ENCODE data around the gene PLCB4. TPM values are rescaled to one million over a fixed set of nuclear protein-coding genes. Genes with fewer than 3 reads are reported as not detected.

Gene PLCB4
- total RNA-seq, 1 experiment from 2014 or later, result 10.1 TPM

- Histone ChIP-seq H3K9me3 (ENCODE audit: control insufficient read depth, low read depth, low read length) (no peaks in the 10 kb centered on the region), H2BK15ac (ENCODE audit: low read depth, low read length) (no peak overlapping the region), H2BK20ac (ENCODE audit: low read depth, low read length, poor library complexity, severe bottlenecking) (no peak overlapping the region), H3K4me2 (ENCODE audit: insufficient read depth, insufficient read length, low read length) (no peak overlapping the region), H4K20me1 (ENCODE audit: control insufficient read depth, insufficient read depth, insufficient read length) (no peaks in the 10 kb centered on the region), H3K56ac (ENCODE audit: insufficient read length, low read depth, low read length) (no peak overlapping the region), H3K23me2 (ENCODE audit: insufficient read length, low read depth, low read length, poor library complexity, severe bottlenecking) (no peaks in the 10 kb centered on the region), H3K79me1 (ENCODE audit: insufficient read depth, low read depth, low read length, poor library complexity, severe bottlenecking) (no peaks in the 10 kb centered on the region), H3K27me3 (ENCODE audit: insufficient read depth, low read length) (no peaks in the 10 kb centered on the region), H3K9ac (ENCODE audit: extremely low read depth, insufficient read length, low read length) (no peak overlapping the region), H2AK5ac (ENCODE audit: insufficient read length, low read length) (no peak overlapping the region), H3K14ac (ENCODE audit: insufficient read depth, low read length) (no peak overlapping the region), H3K27ac (ENCODE audit: insufficient read length, low read depth, low read length) (no peak overlapping the region), H4K5ac (ENCODE audit: insufficient read length, low read depth, low read length) (no peak overlapping the region), H3K23ac (ENCODE audit: insufficient read length, low read depth, low read length) (no peak overlapping the region), H4K91ac (ENCODE audit: insufficient read length, low read depth, low read length) (no peak overlapping the region), H2BK120ac (ENCODE audit: low read depth, low read length, poor library complexity, severe bottlenecking) (no peak overlapping the region), H2BK12ac (ENCODE audit: insufficient read length, low read depth, low read length) (no peak overlapping the region), H3K79me2 (ENCODE audit: insufficient read depth, low read length) (no peaks in the 10 kb centered on the region), H3K4me1 (ENCODE audit: insufficient read depth, low read length) (no peaks in the 10 kb centered on the region), H4K8ac (replicated peaks; ENCODE audit: insufficient read length, low read depth, low read length) (no peak overlapping the region), H2AFZ (ENCODE audit: low read length) (no peak overlapping the region), H3T11ph (ENCODE audit: low read length) (no peak overlapping the region), H3K4ac (ENCODE audit: low read depth, low read length) (no peak overlapping the region), H2BK5ac (ENCODE audit: insufficient read length, low read length) (no peak overlapping the region), H3K18ac (ENCODE audit: insufficient read length, low read depth, low read length) (no peak overlapping the region)
- H3K4me1 Mint-ChIP-seq, result no peaks in the 10 kb centered on the region
- no peaks in the 10 kb centered on the region for H3K36me3 Mint-ChIP-seq (ENCODE audit: insufficient read depth in 1 of 3, low read depth in 3 of 3)
- no peak overlapping the region for H3K27ac Mint-ChIP-seq
- no peak overlapping the region for H3K4me3 Mint-ChIP-seq
- TF ChIP-seq, protein P1, sequence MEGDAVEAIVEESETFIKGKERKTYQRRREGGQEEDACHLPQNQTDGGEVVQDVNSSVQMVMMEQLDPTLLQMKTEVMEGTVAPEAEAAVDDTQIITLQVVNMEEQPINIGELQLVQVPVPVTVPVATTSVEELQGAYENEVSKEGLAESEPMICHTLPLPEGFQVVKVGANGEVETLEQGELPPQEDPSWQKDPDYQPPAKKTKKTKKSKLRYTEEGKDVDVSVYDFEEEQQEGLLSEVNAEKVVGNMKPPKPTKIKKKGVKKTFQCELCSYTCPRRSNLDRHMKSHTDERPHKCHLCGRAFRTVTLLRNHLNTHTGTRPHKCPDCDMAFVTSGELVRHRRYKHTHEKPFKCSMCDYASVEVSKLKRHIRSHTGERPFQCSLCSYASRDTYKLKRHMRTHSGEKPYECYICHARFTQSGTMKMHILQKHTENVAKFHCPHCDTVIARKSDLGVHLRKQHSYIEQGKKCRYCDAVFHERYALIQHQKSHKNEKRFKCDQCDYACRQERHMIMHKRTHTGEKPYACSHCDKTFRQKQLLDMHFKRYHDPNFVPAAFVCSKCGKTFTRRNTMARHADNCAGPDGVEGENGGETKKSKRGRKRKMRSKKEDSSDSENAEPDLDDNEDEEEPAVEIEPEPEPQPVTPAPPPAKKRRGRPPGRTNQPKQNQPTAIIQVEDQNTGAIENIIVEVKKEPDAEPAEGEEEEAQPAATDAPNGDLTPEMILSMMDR (conservative IDR thresholded peaks at IDR 0.05), result no peak
- H3K27me3 Mint-ChIP-seq (ENCODE audit: low read depth), result no peaks in the 10 kb centered on the region; the same call in 1 of the 2 replicates
- DNase-seq, result no peak
- no CpG with 5 or more reads among the region's 4 CpGs for WGBS (ENCODE audit: extremely low coverage, insufficient read length, low lambda C conversion rate)
- H3K9me3 Mint-ChIP-seq, result no peaks in the 10 kb centered on the region
Measured at GRCh38 chr20:9478771-9479170, 409.9 kb downstream of the PLCB4 start.
